Omental fat pad (tissue), 4 donors: Measurements from ENCODE around the gene BCAT1. TPM values are rescaled to one million over a fixed set of nuclear protein-coding genes. Genes with fewer than 3 reads are reported as not detected.
"Not testable (repeated sequence)": the region's sequence is repeated elsewhere in the genome, so short reads cannot be mapped to it uniquely, and the experiment has no call there.

Experiments
- ATAC-seq: fragments of 150-250 bp; one replicate; pipeline ENCODE4 v1.9.1; 2016; ENCODE audit warnings: mild to moderate bottlenecking, moderate library complexity; ENCODE audit not compliant: low FRiP score
- DNase-seq: peaks from one replicate; pipeline ENCODE4 v3.0.0-alpha.2; 2019; ENCODE audit warnings: low spot score
- total RNA-seq, 4 donors: library from RNA; depleted of rRNA; stranded (reverse); fragments of >200 nt; gene quantifications; one replicate each; pipeline ENCODE4 v1.1.0, GENCODE V29; 2016
- TF ChIP-seq, protein P1 (sequence below), 3 donors: fragments of 450-650 bp; IDR thresholded peaks; one replicate each; pipeline ENCODE4 v1.5.1; 2016 to 2017; ENCODE audit warnings: antibody characterized with exemption in 3 of 3, mild to moderate bottlenecking in 3 of 3, moderate library complexity in 2 of 3

The BCAT1 gene
- total RNA-seq, 4 donors from 2014 or later, result 33.7 to 53.4 (median 44.4) TPM

DNA sequence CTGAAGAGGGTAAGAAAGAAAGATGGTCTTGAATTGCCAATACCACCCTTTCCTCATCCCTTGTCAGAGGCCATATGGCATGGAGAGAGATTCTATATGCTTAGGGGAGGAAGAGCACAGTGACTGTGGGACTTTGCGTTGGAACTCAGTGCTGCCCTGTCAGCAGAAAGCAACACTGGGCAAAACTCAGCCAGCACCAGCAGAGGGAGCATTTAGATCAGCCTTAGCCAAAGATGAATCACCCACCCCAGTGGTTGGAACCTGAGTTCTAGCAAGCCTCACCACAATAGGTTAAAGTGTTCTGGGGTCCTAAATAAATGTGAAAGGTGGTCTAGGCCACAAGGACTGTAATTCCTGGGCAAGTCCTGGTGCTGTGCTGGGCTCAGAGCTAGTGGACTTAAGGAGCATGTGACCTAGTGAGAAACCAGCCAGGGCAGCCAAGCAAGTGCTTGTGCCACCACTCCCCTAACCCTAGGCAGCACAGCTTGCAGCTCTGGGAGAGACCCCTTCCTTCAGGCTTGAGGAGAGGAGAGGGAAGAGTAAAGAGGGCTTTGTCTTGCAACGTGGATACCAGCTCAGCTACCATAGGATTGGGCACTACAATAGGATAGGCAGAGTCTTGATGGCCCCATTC lies 11.4 kb upstream of the BCAT1 start:
- DNase-seq, result no peak
- peak; percentile 59 for ATAC-seq
- TF ChIP-seq, protein P1, sequence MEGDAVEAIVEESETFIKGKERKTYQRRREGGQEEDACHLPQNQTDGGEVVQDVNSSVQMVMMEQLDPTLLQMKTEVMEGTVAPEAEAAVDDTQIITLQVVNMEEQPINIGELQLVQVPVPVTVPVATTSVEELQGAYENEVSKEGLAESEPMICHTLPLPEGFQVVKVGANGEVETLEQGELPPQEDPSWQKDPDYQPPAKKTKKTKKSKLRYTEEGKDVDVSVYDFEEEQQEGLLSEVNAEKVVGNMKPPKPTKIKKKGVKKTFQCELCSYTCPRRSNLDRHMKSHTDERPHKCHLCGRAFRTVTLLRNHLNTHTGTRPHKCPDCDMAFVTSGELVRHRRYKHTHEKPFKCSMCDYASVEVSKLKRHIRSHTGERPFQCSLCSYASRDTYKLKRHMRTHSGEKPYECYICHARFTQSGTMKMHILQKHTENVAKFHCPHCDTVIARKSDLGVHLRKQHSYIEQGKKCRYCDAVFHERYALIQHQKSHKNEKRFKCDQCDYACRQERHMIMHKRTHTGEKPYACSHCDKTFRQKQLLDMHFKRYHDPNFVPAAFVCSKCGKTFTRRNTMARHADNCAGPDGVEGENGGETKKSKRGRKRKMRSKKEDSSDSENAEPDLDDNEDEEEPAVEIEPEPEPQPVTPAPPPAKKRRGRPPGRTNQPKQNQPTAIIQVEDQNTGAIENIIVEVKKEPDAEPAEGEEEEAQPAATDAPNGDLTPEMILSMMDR (IDR thresholded peaks at IDR 0.05), result no peak

DNA sequence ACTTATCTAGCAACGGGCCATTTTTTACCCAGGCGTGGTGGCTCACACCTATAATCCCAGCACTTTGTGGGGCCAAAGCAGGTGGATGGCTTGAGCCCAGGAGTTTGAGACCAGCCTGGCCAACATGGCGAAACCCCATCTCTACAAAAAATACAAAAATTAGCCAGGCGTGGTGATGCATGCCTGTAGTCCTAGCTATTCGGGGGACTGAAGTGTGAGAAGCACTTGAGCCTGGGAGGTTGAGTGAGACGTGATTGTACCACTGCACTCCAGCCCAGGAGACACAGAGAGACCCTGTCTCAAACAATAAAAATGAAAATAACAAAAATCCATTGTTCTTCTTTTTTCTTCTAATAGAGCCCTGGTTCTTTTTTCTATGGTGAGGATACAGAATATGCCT lies 7.5 kb upstream of the BCAT1 start:
- not testable (repeated sequence) for ATAC-seq, DNase-seq

DNA sequence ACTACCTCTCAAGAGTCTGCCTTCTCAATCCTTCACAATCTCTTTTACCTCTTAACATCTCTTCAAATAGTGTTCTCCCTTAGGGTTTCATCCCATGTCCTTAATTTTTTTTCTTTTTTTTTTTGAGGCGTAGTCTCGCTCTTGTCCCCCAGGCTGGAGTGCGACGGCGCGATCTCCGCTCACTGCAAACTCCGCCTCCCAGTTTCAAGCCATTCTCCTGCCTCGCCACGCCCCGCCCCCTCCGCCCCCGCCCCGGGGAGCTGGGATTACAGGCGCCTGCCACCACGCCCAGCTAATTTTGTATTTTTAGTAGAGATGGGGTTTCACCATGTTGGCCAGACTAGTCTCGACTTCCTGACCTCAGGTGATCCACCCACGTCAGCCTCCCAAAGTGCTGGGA lies 7.0 kb upstream of the BCAT1 start:
- DNase-seq, result no peak
- ATAC-seq, result no peak
- TF ChIP-seq, protein P1 (IDR thresholded peaks at IDR 0.05), result no peak

DNA sequence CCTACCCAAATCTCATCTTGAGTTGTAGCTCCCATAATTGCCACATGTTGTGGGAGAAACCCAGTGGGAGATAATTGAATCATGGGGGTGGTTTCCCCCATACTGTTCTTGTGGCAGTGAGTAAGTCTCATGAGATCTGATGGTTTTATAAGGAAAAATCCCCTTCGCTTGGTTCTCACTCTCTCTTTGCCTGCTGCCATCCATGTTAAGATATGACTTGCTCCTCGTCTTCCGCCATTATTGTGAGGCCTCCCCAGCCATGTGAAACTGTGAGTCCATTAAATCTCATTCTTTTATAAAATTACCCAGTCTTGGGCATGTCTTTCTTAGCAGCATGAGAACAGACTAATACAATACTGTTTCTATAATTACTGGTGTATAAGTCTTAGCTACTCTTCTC lies 6.5 kb upstream of the BCAT1 start:
- TF ChIP-seq, protein P1 (IDR thresholded peaks at IDR 0.05), result no peak
- DNase-seq (no peak), ATAC-seq (no peak)

DNA sequence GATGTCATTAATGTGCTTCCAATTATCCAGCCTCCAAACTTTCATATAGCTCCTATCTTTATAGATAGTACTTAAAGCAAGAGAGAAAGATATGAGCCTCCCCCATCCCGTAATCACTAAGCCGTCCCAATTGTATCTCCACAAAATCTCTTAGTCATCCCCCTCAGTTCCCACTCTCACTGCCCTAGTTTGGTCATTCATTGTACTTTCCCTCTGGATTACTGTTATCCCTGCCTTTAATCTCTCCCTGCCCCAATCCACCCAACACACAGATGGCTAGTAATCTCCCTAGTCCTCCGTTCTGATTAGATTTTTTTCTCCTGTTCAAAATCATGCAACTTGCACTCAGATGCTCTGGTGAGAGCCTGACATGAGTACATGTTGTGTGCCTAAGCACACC lies 5.4 kb upstream of the BCAT1 start:
- TF ChIP-seq, protein P1 (IDR thresholded peaks at IDR 0.05), result no peak
- ATAC-seq, result no peak
- no peak for DNase-seq

DNA sequence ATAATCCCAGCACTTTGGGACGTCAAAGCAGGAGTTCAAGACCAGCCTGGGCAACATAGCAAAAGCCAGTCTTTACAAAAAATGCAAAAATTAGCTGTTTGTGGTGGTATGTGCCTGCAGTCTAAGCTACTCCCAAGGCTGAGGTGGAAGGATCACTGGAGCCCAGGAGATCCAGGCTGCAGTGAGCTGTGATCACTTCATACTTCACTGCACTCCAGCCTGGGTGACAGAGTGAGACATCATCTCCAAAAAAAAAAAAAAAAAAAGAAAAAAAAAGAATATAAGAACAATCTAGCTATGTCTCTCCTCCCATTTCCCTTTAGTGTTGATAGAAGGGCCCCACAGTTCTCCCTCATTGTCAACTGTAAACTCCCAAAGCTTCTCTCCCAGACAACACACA lies 3.5 kb upstream of the BCAT1 start:
- TF ChIP-seq, protein P1 (IDR thresholded peaks at IDR 0.05), result no peak
- DNase-seq, result no peak
- ATAC-seq, result no peak

DNA sequence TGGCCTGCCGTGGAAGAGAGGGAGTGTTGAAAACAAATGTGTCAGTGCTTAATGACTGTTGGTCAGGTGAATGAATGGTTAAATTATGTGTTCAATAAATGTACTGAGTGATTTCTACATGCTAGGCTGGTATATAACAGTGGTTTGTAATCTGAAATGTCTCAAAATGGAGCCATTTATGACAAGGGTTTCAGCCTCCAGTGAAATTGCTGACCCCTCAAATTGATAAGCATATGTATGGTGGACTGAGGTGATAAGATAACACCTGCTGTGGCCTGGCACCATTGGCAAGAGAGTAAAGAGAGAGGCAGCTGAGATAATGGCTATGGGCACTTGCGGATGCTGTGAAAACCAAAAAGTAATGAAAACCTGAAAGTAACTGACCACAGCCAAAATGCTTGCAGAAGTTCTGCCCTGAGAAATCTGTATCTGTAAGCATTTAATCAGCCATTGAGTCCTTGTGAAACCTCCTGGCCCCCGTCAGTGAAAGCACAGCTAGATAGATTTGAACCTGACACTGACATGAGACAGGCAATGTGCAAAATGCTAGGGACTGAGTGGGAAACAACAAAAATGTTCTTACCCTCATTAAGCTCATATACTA lies 1.4 kb upstream of the BCAT1 start:
- no peak for DNase-seq
- no peak for ATAC-seq
- TF ChIP-seq, protein P1 (IDR thresholded peaks at IDR 0.05), result no peak
